ENCODE measurements around the gene PPIF.
A peak's percentile ranks its signal among the peaks of the same experiment; 100 is the strongest.

PPIF gene

DNA sequence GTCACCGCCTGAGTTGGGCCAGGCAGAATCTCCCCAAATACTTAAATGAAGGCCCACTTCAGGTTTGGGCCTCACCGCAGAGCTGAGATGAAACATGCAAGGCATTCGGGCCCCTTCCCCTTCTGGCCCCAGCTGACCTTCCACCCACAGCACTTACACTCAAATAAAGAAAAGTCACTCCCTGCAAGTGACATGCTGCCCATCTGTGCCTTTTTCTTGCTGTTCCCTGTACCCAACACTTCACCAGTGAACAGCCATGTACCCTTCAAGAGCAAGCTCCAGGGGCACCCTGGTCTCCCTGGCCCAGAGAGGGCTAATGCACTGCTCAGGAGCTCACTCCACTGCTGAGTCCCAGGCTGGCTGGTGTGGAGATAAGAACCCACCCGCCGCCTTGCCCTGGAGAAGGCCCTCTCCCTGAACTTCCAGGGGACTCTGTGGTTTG is 57.4 kb downstream of the PPIF start:
- Histone ChIP-seq H3K36me3 (ENCODE audit: control insufficient read depth, insufficient read depth, low read length) (peaks cover 12% of the 10 kb centered on the region), H3K4me3 (ENCODE audit: extremely low read depth, insufficient read depth, low read length, poor library complexity, severe bottlenecking) (no peak overlapping the region), H3K27ac (ENCODE audit: low read depth, low read length, severe bottlenecking) (peak overlapping the region; percentile 98), H3K9me3 (ENCODE audit: control insufficient read depth, low read length) (no peaks in the 10 kb centered on the region), H3K4me1 (ENCODE audit: control insufficient read depth, insufficient read depth, low read length, poor library complexity, severe bottlenecking) (peaks cover 80% of the 10 kb centered on the region)
- 47 to 50% methylated on average over 5 of the region's 5 CpGs for WGBS, 2 experiments (ENCODE audit: insufficient coverage in 2 of 2)
